GM20000 (cell line): ENCODE measurements around the gene ELOA.

Source experiments
- DNase-seq: peaks from one replicate; pipeline ENCODE4 v3.0.0; 2012; ENCODE audit warnings: low spot score
- CTCF ChIP-seq: IDR thresholded peaks from 2 replicates; pipeline ENCODE4 v1.5.1; 2012; ENCODE audit warnings: mild to moderate bottlenecking, control low read depth; ENCODE audit errors: extremely low read depth, missing control alignments

ELOA gene

GRCh38 chr1:23788695-23789094 lies 45.4 kb downstream of the ELOA start:
- no peak for DNase-seq
- no peak for TF ChIP-seq CTCF

GRCh38 chr1:23790696-23791515 lies 47.6 kb downstream of the ELOA start, which contains the start of gene LYPLA2:
Gene LYPLA2, plus strand, starts transcription at chr1:23791145. Its CDS starts 1,538 bp downstream, at chr1:23792683.
- TF ChIP-seq CTCF, result no peak
- DNase-seq, result peak; percentile 91

- DNase-seq, result peak; percentile 60
- no peak for TF ChIP-seq CTCF
These were observed 48.3 kb downstream of the ELOA start for GRCh38 chr1:23791516-23792047.

- DNase-seq, result no peak
- TF ChIP-seq CTCF, result no peak
These were observed 49.1 kb downstream of the ELOA start for GRCh38 chr1:23792151-23792945.

- DNase-seq, result no peak
These were observed 49.9 kb downstream of the ELOA start for GRCh38 chr1:23793018-23793781.

More at GRCh38 chr1:23793018-23793781, 49.9 kb downstream of the ELOA start:
- no peak for TF ChIP-seq CTCF
